Activated naive CD4-positive, alpha-beta T cell treated with Interleukin-2 at 50 U/mL for 16 hours (primary cell): ENCODE data around the gene SERP1.

Experiments
- DNase-seq: peaks from one replicate; pipeline ENCODE4 v3.0.0-alpha.2; 2020

SERP1 gene

GRCh38 chr3:150546226-150547044, at the start of gene SERP1, which contains the start of gene EIF2A:
Gene SERP1 (minus strand): TSS chr3:150546496. CDS start chr3:150546135, 361 bp downstream.
Gene EIF2A (plus strand): TSS chr3:150546787. CDS start chr3:150546803, 16 bp downstream.
- DNase-seq: peak; percentile 99

GRCh38 chr3:150594150-150594549, 47.9 kb upstream of the SERP1 start:
- DNase-seq: no peak

GRCh38 chr3:150589759-150590158, 43.5 kb upstream of the SERP1 start:
- DNase-seq: no peak

- no peak for DNase-seq
These were observed 41.9 kb upstream of the SERP1 start for GRCh38 chr3:150588027-150588830.

- no peak for DNase-seq
These were observed 36.7 kb upstream of the SERP1 start for GRCh38 chr3:150583028-150583427.

- DNase-seq: no peak
These were observed 36.3 kb upstream of the SERP1 start for GRCh38 chr3:150582620-150583019.

GRCh38 chr3:150581174-150581573, 34.9 kb upstream of the SERP1 start:
- no peak for DNase-seq

GRCh38 chr3:150577855-150578254, 31.6 kb upstream of the SERP1 start:
- no peak for DNase-seq

- no peak for DNase-seq
These were observed 21.0 kb upstream of the SERP1 start for GRCh38 chr3:150567328-150567727.

- DNase-seq: no peak
These were observed 17.9 kb upstream of the SERP1 start for GRCh38 chr3:150564243-150564642.

- DNase-seq: no peak
These were observed 11.4 kb upstream of the SERP1 start for GRCh38 chr3:150557725-150558124.

- no peak for DNase-seq
These were observed 10.5 kb upstream of the SERP1 start for GRCh38 chr3:150556792-150557191.

GRCh38 chr3:150555859-150556436, 9.7 kb upstream of the SERP1 start:
- no peak for DNase-seq

- DNase-seq: no peak
These were observed 897 bp upstream of the SERP1 start for GRCh38 chr3:150547045-150547741.

GRCh38 chr3:150545419-150546225, 674 bp downstream of the SERP1 start:
- peak; percentile 47 for DNase-seq

GRCh38 chr3:150544726-150545125, 1.6 kb downstream of the SERP1 start:
- DNase-seq: no peak

- DNase-seq: no peak
These were observed 2.3 kb downstream of the SERP1 start for GRCh38 chr3:150544041-150544440.

- no peak for DNase-seq
These were observed 2.8 kb downstream of the SERP1 start for GRCh38 chr3:150543531-150543930.

- no peak for DNase-seq
These were observed 3.2 kb downstream of the SERP1 start for GRCh38 chr3:150543128-150543527.

GRCh38 chr3:150540991-150541390, 5.3 kb downstream of the SERP1 start:
- DNase-seq: no peak

GRCh38 chr3:150540297-150540696, 6.0 kb downstream of the SERP1 start:
- no peak for DNase-seq
